ENCODE data around the gene CNST.
"Not testable (repeated sequence)": the region's sequence is repeated elsewhere in the genome, so short reads cannot be mapped to it uniquely, and the experiment has no call there.

CNST gene

GRCh38 chr1:246554201-246554600 lies 12.1 kb upstream of the CNST start:
- Histone ChIP-seq H4K20me1 (ENCODE audit: insufficient read depth, low read length, poor library complexity, severe bottlenecking) (no peaks in the 10 kb centered on the region), H3K36me3 (ENCODE audit: insufficient read depth, low read length) (peaks cover 66% of the 10 kb centered on the region; the same call in 1 of the 2 replicates), H3K9me2 (replicated peaks; ENCODE audit: low read depth, low read length) (no peaks in the 10 kb centered on the region), H3F3A (ENCODE audit: low read depth) (no peaks in the 10 kb centered on the region), H3K27me3 (ENCODE audit: insufficient read depth, low read length, poor library complexity, severe bottlenecking) (no peaks in the 10 kb centered on the region), H3K4me1 (ENCODE audit: insufficient read depth, low read length, poor library complexity, severe bottlenecking) (no peaks in the 10 kb centered on the region), H3K9me3 (ENCODE audit: insufficient read depth, low read depth, low read length) (no peaks in the 10 kb centered on the region), H3K79me2 (ENCODE audit: insufficient read depth, low read length) (peaks cover 15% of the 10 kb centered on the region; the same call in 1 of the 2 replicates), H3K9ac (ENCODE audit: low read depth, low read length, poor library complexity, severe bottlenecking) (no peak overlapping the region), H3K4me3 (ENCODE audit: low read length, poor library complexity, severe bottlenecking) (no peak overlapping the region), H3K4me2 (ENCODE audit: low read depth, low read length, poor library complexity, severe bottlenecking) (no peak overlapping the region), H2AFZ (ENCODE audit: low read length) (no peak overlapping the region)
- no peak for TF ChIP-seq CTCF (conservative IDR thresholded peaks at IDR 0.05; ENCODE audit: low read length)
- TF ChIP-seq EZH2phosphoT487 (IDR thresholded peaks at IDR 0.05; ENCODE audit: borderline replicate concordance) = no peak

DNA sequence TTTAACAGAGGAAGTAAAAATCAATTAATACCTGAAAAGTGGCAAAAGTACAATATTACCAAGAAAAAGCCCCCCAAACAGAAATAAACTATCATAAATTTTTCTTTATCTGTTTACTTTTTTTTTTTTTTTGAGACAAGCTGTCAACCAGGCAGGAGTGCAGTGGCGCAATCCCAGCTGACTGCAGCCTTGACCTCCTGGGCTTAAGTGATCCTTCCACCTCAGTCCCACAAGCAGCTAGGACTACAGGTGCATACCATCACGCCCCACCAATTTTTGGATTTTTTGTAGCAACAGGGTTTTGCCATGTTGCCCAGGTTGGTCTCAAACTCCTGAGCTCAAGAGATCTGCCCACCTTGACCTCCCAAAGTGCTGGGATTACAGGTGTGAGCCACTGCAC lies 8.2 kb upstream of the CNST start:
- Histone ChIP-seq H3F3A (ENCODE audit: low read depth) (no peaks in the 10 kb centered on the region), H3K79me2 (ENCODE audit: insufficient read depth, low read length) (peaks cover 42% of the 10 kb centered on the region)

DNA sequence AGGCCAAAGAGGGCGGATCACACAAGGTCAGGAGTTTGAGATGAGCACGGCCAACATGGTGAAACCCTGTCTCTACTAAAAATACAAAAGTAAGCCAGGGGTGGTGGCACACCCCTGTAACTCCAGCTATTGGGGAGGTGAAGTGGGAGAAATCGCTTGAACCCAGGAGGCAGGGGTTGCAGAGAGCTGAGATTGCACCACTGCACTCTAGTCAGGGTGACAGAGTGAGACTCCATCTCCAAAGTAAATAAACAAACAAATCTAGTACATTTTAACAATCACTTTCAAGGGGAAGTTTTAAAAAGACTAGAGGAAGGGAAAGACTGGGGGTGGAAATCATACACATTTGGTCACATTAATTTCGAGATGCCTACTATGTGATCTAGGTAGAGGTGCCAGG lies 6.9 kb upstream of the CNST start:
- peaks cover 35% of the 10 kb centered on the region; the same call in 1 of the 2 replicates for H3K36me3 ChIP-seq (ENCODE audit: insufficient read depth, low read length)
- H4K20me1 ChIP-seq (ENCODE audit: insufficient read depth, low read length, poor library complexity, severe bottlenecking) = peaks cover 8% of the 10 kb centered on the region

More for the DNA sequence above, 8.2 kb upstream of the CNST start:
- no peak overlapping the region for H3K4me3 ChIP-seq (ENCODE audit: low read length, poor library complexity, severe bottlenecking)
- TF ChIP-seq EZH2phosphoT487 (IDR thresholded peaks at IDR 0.05; ENCODE audit: borderline replicate concordance) (no peak), CTCF (conservative IDR thresholded peaks at IDR 0.05; ENCODE audit: low read length) (no peak)
- no peak overlapping the region for H3K9ac ChIP-seq (ENCODE audit: low read depth, low read length, poor library complexity, severe bottlenecking)
- no peaks in the 10 kb centered on the region for H4K20me1 ChIP-seq (ENCODE audit: insufficient read depth, low read length, poor library complexity, severe bottlenecking)
- no peak overlapping the region for H2AFZ ChIP-seq (ENCODE audit: low read length)
- peaks cover 3% of the 10 kb centered on the region for H3K4me1 ChIP-seq (ENCODE audit: insufficient read depth, low read length, poor library complexity, severe bottlenecking)
- no peaks in the 10 kb centered on the region for H3K9me2 ChIP-seq (replicated peaks; ENCODE audit: low read depth, low read length)
- H3K9me3 ChIP-seq (ENCODE audit: insufficient read depth, low read depth, low read length) = no peaks in the 10 kb centered on the region
- no peak overlapping the region for H3K4me2 ChIP-seq (ENCODE audit: low read depth, low read length, poor library complexity, severe bottlenecking)
- H3K27me3 ChIP-seq (ENCODE audit: insufficient read depth, low read length, poor library complexity, severe bottlenecking) = no peaks in the 10 kb centered on the region
- peaks cover 46% of the 10 kb centered on the region; the same call in 1 of the 2 replicates for H3K36me3 ChIP-seq (ENCODE audit: insufficient read depth, low read length)

GRCh38 chr1:246560833-246561232 lies 5.4 kb upstream of the CNST start:
- H3K4me3 ChIP-seq (ENCODE audit: low read length, poor library complexity, severe bottlenecking); H3F3A ChIP-seq (ENCODE audit: low read depth); H3K9ac ChIP-seq (ENCODE audit: low read depth, low read length, poor library complexity, severe bottlenecking); H3K9me3 ChIP-seq (ENCODE audit: insufficient read depth, low read depth, low read length); H3K27me3 ChIP-seq (ENCODE audit: insufficient read depth, low read length, poor library complexity, severe bottlenecking); H3K9me2 ChIP-seq (replicated peaks; ENCODE audit: low read depth, low read length); H2AFZ ChIP-seq (ENCODE audit: low read length): not testable (repeated sequence)
- Histone ChIP-seq H3K4me1 (ENCODE audit: insufficient read depth, low read length, poor library complexity, severe bottlenecking) (peaks cover 15% of the 10 kb centered on the region), H3K36me3 (ENCODE audit: insufficient read depth, low read length) (peaks cover 25% of the 10 kb centered on the region; the same call in 1 of the 2 replicates), H3K79me2 (ENCODE audit: insufficient read depth, low read length) (peaks cover 56% of the 10 kb centered on the region), H3K4me2 (ENCODE audit: low read depth, low read length, poor library complexity, severe bottlenecking) (peak overlapping the region; percentile 19), H4K20me1 (ENCODE audit: insufficient read depth, low read length, poor library complexity, severe bottlenecking) (peaks cover 22% of the 10 kb centered on the region)

More for the DNA sequence above, 6.9 kb upstream of the CNST start:
- peaks cover 45% of the 10 kb centered on the region for H3K79me2 ChIP-seq (ENCODE audit: insufficient read depth, low read length)
- H3K9ac ChIP-seq (ENCODE audit: low read depth, low read length, poor library complexity, severe bottlenecking) = no peak overlapping the region
- peaks cover 9% of the 10 kb centered on the region for H3K4me1 ChIP-seq (ENCODE audit: insufficient read depth, low read length, poor library complexity, severe bottlenecking)
- no peak overlapping the region for H2AFZ ChIP-seq (ENCODE audit: low read length)
- H3K4me2 ChIP-seq (ENCODE audit: low read depth, low read length, poor library complexity, severe bottlenecking) = no peak overlapping the region
- H3K9me3 ChIP-seq (ENCODE audit: insufficient read depth, low read depth, low read length) = no peaks in the 10 kb centered on the region
- H3F3A ChIP-seq (ENCODE audit: low read depth) = no peaks in the 10 kb centered on the region
- H3K27me3 ChIP-seq (ENCODE audit: insufficient read depth, low read length, poor library complexity, severe bottlenecking) = no peaks in the 10 kb centered on the region
- H3K4me3 ChIP-seq (ENCODE audit: low read length, poor library complexity, severe bottlenecking) = no peak overlapping the region
- H3K9me2 ChIP-seq (replicated peaks; ENCODE audit: low read depth, low read length) = no peaks in the 10 kb centered on the region
- TF ChIP-seq CTCF (conservative IDR thresholded peaks at IDR 0.05; ENCODE audit: low read length) (no peak), EZH2phosphoT487 (IDR thresholded peaks at IDR 0.05; ENCODE audit: borderline replicate concordance) (no peak)

Measured in Loucy (cell line).